Panc1 (cell line): Measurements from ENCODE around the gene KRT76. TPM values are rescaled to one million over a fixed set of nuclear protein-coding genes. Genes with fewer than 3 reads are reported as not detected.
"Not testable (repeated sequence)": the region's sequence is repeated elsewhere in the genome, so short reads cannot be mapped to it uniquely, and the experiment has no call there.

Experiments used
- ATAC-seq: fragments of 200-7000 bp; cut with Tn5 transposase; 2 replicates; pipeline ENCODE4 v1.9.1; 2020; ENCODE audit warnings: mild to moderate bottlenecking, moderate library complexity
- BruUV-seq: library from RNA; stranded (reverse); fragments of 400-500 nt; replicated peaks from 2 replicates; lab custom pipeline; 2021; lab: Mats Ljungman, UMichigan
- CTCF ChIA-PET: fragments of 300-600 bp; sonication (Branson Sonifier 250); formaldehyde crosslinking; loops from one replicate; lab custom pipeline; 2022; ENCODE audit warnings: antibody characterized with exemption; lab: Charles Lee
- POLR2A ChIA-PET: fragments of 300-600 bp; sonication (Branson Sonifier 250); formaldehyde crosslinking; loops from one replicate; lab custom pipeline; 2022; ENCODE audit warnings: antibody characterized with exemption; lab: Charles Lee
- DNase-seq: peaks from one replicate; pipeline ENCODE4 v3.0.0-alpha.2; 2010; ENCODE audit warnings: low read depth, low spot score
- H3K27ac ChIP-seq: 2 replicates; pipeline ENCODE4 v1.5.1; 2011; ENCODE audit warnings: mild to moderate bottlenecking, low read length, inconsistent platforms
- H3K27me3 ChIP-seq: fragments of 200-500 bp; sonication (Bioruptor generic); 2 replicates; pipeline ENCODE4 v1.6.0; 2014; ENCODE audit warnings: low read length, inconsistent platforms; ENCODE audit not compliant: control insufficient read depth, insufficient read depth
- H3K36me3 ChIP-seq: fragments of 200-500 bp; sonication (Bioruptor generic); 2 replicates; pipeline ENCODE4 v1.5.1; 2014; ENCODE audit warnings: inconsistent platforms, mild to moderate bottlenecking, low read length, moderate library complexity; ENCODE audit not compliant: control insufficient read depth, insufficient read depth
- H3K4me1 ChIP-seq: 2 replicates; pipeline ENCODE4 v1.5.1; 2011; ENCODE audit warnings: inconsistent platforms, mild to moderate bottlenecking, low read length, moderate library complexity; ENCODE audit not compliant: control insufficient read depth, insufficient read depth
- H3K4me3 ChIP-seq, 2 experiments: 2 replicates each; pipeline ENCODE4 v1.5.1; 2011 to 2012; ENCODE audit warnings: low read depth in 2 of 2, low read length in 2 of 2, mild to moderate bottlenecking in 2 of 2, inconsistent platforms in 1 of 2, moderate library complexity in 1 of 2
- H3K9me3 ChIP-seq: fragments of 200-500 bp; sonication (Bioruptor generic); 2 replicates; pipeline ENCODE4 v1.5.1; 2014; ENCODE audit warnings: low read depth, mild to moderate bottlenecking, inconsistent platforms, low read length, moderate library complexity; ENCODE audit not compliant: control insufficient read depth, insufficient read depth
- CTCF ChIP-seq: fragments of 450-650 bp; IDR thresholded peaks from 2 replicates; pipeline ENCODE4 v1.5.1; 2017; ENCODE audit warnings: mild to moderate bottlenecking
- POLR2AphosphoS5 ChIP-seq: IDR thresholded peaks from 2 replicates; pipeline ENCODE4 v1.6.1; 2012; ENCODE audit warnings: mild to moderate bottlenecking, low read depth, low read length, moderate library complexity
- REST ChIP-seq, 2 experiments: IDR thresholded peaks; 2 replicates each; pipeline ENCODE4 v1.6.1; 2011 to 2012; ENCODE audit warnings: low read depth in 2 of 2, control low read depth in 1 of 2, low read length in 1 of 2, mild to moderate bottlenecking in 1 of 2, moderate library complexity in 1 of 2; ENCODE audit not compliant: insufficient read depth in 1 of 2
- SIN3A ChIP-seq: IDR thresholded peaks from 2 replicates; pipeline ENCODE4 v1.6.1; 2012; ENCODE audit warnings: low read depth, mild to moderate bottlenecking, low read length, moderate library complexity, borderline replicate concordance; ENCODE audit not compliant: insufficient read depth
- TCF7L2 ChIP-seq: IDR thresholded peaks from 2 replicates; pipeline ENCODE4 v1.6.1; 2011; ENCODE audit warnings: mild to moderate bottlenecking, low read depth, low read length, inconsistent platforms
- in situ Hi-C: cut with HindIII; loops from 2 replicates; pipeline ENCODE4 v1.10.0; 2016; ENCODE audit warnings: low sequenced_read_pairs, low pct_unique_long_range_greater_than_20kb
- intact Hi-C: fragments of 100-400 bp; cut with micrococcal nuclease; formaldehyde crosslinking; loops from one replicate; pipeline ENCODE4 v1.10.0; 2022; ENCODE audit not compliant: unreplicated experiment
- total RNA-seq: library from RNA; stranded (reverse); gene quantifications from one replicate; pipeline ENCODE4 v1.2.1, GENCODE V29; 2021; ENCODE audit not compliant: unreplicated experiment

Gene KRT76
- total RNA-seq, 1 experiment from 2014 or later = not detected

GRCh38 chr12:52795694-52796428, 18.7 kb upstream of the KRT76 start, which contains the start of gene KRT3:
TSS of gene KRT3 (minus strand) at chr12:52796117. CDS start at chr12:52796042, 75 bp downstream.
- in situ Hi-C loops = no loop called here
- no TSS peak for BruUV-seq
- POLR2A ChIA-PET = no interaction called here
- no peak for TF ChIP-seq TCF7L2
- no peak for TF ChIP-seq CTCF
- no peak for TF ChIP-seq SIN3A
- TF ChIP-seq POLR2AphosphoS5 = no peak
- no peak for TF ChIP-seq REST (IDR thresholded peaks at IDR 0.05; ENCODE audit: insufficient read depth in 1 of 2, low read depth in 2 of 2, low read length in 1 of 2)
- H3K4me3 ChIP-seq = no peak within 1 kb of the TSS
- DNase-seq (no peak), ATAC-seq (no peak)
- H3K36me3 ChIP-seq = no peaks in the 10 kb centered on the region
- H3K9me3 ChIP-seq = no peaks in the 10 kb centered on the region
- CTCF ChIA-PET = interaction anchor here (0.6 kb wide), 1 partner anchor 1166 kb away, joined by 7 read pairs; no protein-coding TSS in a partner anchor
- intact Hi-C loops = no loop called here
- no peak within 1 kb of the TSS for H3K27ac ChIP-seq
- peaks cover 9% of the 10 kb centered on the region; the same call in 1 of the 2 replicates for H3K4me1 ChIP-seq
- H3K27me3 ChIP-seq = no peaks in the 10 kb centered on the region

- in situ Hi-C loops, H3K36me3 ChIP-seq, H3K27me3 ChIP-seq, ATAC-seq, intact Hi-C loops, BruUV-seq, H3K27ac ChIP-seq, H3K4me3 ChIP-seq, CTCF ChIA-PET, DNase-seq, H3K9me3 ChIP-seq, H3K4me1 ChIP-seq, POLR2A ChIA-PET: not testable (repeated sequence)
Observed at GRCh38 chr12:52795332-52795674, 18.2 kb upstream of the KRT76 start.
